ENCODE measurements around the gene RHCG. TPM values are rescaled to one million over a fixed set of nuclear protein-coding genes. Genes with fewer than 3 reads are reported as not detected.
A peak's percentile ranks its signal among the peaks of the same experiment; 100 is the strongest.

The RHCG gene
- total RNA-seq, 1 experiment from 2014 or later: not detected

DNA sequence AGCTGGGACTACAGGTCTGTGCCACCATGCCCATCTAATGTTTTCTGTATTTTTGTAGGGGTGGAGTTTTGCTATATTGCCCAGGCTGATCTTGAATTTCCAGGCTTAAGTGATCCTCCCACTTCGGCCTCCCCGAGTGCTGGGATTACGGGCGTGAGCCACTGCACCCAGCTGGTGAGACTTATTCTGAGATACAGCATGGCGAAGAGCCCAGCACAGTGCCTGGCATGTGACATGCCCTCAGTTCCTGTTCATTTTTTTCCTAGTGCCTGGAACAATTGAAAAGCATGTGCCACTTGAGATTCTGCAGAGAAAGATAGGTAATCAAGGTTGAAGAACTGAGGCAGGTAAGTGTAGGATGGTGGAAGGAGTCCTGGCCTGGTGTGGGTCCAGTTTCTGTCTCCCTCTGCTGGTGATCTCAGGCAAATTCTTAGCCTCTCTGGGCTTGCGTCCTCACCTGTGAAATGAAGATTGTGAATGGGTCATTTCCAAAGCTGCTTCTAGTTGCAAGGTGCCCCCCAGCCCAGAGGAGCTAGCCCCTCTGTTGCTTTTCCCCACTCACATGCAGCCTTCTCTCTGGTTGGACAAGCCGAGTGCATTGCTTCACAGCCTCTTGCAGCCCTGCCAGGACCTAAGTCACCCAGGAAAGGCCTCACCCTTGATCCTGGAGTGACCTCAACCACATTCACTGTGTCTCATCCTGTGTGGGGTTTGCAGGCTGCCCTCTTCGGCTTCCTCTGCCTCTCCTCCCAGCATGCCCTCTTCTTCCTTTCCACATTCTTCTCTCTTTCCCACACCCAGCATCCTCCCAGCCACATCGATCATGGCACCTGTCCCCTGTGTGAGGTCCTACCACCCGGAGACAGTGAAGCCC lies 4.3 kb upstream of the RHCG start:
- H3K4me2 ChIP-seq (ENCODE audit: low read length): no peak overlapping the region
- H3K9me3 ChIP-seq (ENCODE audit: low read length): no peaks in the 10 kb centered on the region
- peak; percentile 68 for TF ChIP-seq CTCF (conservative IDR thresholded peaks at IDR 0.05; ENCODE audit: low read depth, low read length)
- TF ChIP-seq EZH2 (IDR thresholded peaks at IDR 0.05; ENCODE audit: low read length, unreplicated experiment): no peak
- no peaks in the 10 kb centered on the region for H3K27me3 ChIP-seq (ENCODE audit: low read length)
- BruUV-seq (replicated peaks): no TSS peak
- no peaks in the 10 kb centered on the region for H3K36me3 ChIP-seq (ENCODE audit: low read depth, low read length)
- ChIA-PET CTCF (interaction anchor here (0.7 kb wide), 1 partner anchor 57 kb away, joined by 4 read pairs; no protein-coding TSS in a partner anchor), POLR2A (ENCODE audit: unreplicated experiment) (no interaction called here)
- H3F3A ChIP-seq (ENCODE audit: low read length, unreplicated experiment): no peaks in the 10 kb centered on the region
- H4K20me1 ChIP-seq (ENCODE audit: low read length): no peaks in the 10 kb centered on the region
- no peaks in the 10 kb centered on the region for H3K79me2 ChIP-seq (ENCODE audit: low read length)
- no peak overlapping the region for H3K27ac ChIP-seq (ENCODE audit: low read length)
- H3K4me3 ChIP-seq (ENCODE audit: low read length): no peak overlapping the region
- no peak overlapping the region for H2AFZ ChIP-seq (ENCODE audit: low read length)
- H3K4me1 ChIP-seq (ENCODE audit: insufficient read depth, low read length): peaks cover 42% of the 10 kb centered on the region
- DNase-seq: peak; percentile 43
- no peak overlapping the region for H3K9ac ChIP-seq (ENCODE audit: low read length)
- intact Hi-C loops (cut with micrococcal nuclease): no loop called here
- no peak for ATAC-seq
- no peaks in the 10 kb centered on the region for H3K9me2 ChIP-seq (replicated peaks; ENCODE audit: low read length)

- peaks cover 42% of the 10 kb centered on the region for H3K4me1 ChIP-seq (ENCODE audit: insufficient read depth, low read length)
- ChIA-PET CTCF (no interaction called here), POLR2A (ENCODE audit: unreplicated experiment) (no interaction called here)
- H3K9ac ChIP-seq (ENCODE audit: low read length): peak overlapping the region; percentile 81
- H4K20me1 ChIP-seq (ENCODE audit: low read length): no peaks in the 10 kb centered on the region
- no peaks in the 10 kb centered on the region for H3K36me3 ChIP-seq (ENCODE audit: low read depth, low read length)
- H3K79me2 ChIP-seq (ENCODE audit: low read length): no peaks in the 10 kb centered on the region
- no peaks in the 10 kb centered on the region for H3K9me2 ChIP-seq (replicated peaks; ENCODE audit: low read length)
- H3K27ac ChIP-seq (ENCODE audit: low read length): peak overlapping the region; percentile 98
- H3K4me3 ChIP-seq (ENCODE audit: low read length): no peak overlapping the region
- BruUV-seq (replicated peaks): no TSS peak
- DNase-seq: no peak
- no peaks in the 10 kb centered on the region for H3F3A ChIP-seq (ENCODE audit: low read length, unreplicated experiment)
- no peaks in the 10 kb centered on the region for H3K9me3 ChIP-seq (ENCODE audit: low read length)
- ATAC-seq: no peak
- H3K4me2 ChIP-seq (ENCODE audit: low read length): peak overlapping the region; percentile 66
- no peak overlapping the region for H2AFZ ChIP-seq (ENCODE audit: low read length)
- TF ChIP-seq EZH2phosphoT487 (IDR thresholded peaks at IDR 0.05; ENCODE audit: borderline replicate concordance, low read length): no peak
- no peak for TF ChIP-seq EZH2 (IDR thresholded peaks at IDR 0.05; ENCODE audit: low read length, unreplicated experiment)
- TF ChIP-seq CTCF (conservative IDR thresholded peaks at IDR 0.05; ENCODE audit: low read depth, low read length): no peak
- intact Hi-C loops (cut with micrococcal nuclease): no loop called here
- no peaks in the 10 kb centered on the region for H3K27me3 ChIP-seq (ENCODE audit: low read length)
These were observed 2.8 kb upstream of the RHCG start for GRCh38 chr15:89499156-89499555.

DNA sequence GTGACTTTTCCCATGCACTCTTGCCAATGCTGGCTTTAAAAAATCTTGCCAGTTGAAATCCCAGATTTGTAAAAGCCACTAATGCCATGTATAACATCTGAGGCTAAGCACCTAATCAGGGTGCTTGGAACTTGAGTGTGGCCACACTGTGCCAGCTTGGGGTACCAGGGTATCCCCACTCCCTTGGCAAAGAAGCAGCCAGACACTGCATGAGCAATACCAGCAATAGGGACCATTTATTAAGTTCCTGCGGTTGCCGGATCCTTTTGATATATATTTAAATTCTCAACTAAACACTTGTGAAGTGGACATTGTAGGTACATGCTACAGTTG lies 2.2 kb upstream of the RHCG start:
- Histone ChIP-seq H3K4me3 (ENCODE audit: low read length) (no peak overlapping the region), H3K27ac (ENCODE audit: low read length) (peak overlapping the region; percentile 98), H4K20me1 (ENCODE audit: low read length) (no peaks in the 10 kb centered on the region), H3F3A (ENCODE audit: low read length, unreplicated experiment) (no peaks in the 10 kb centered on the region), H2AFZ (ENCODE audit: low read length) (no peak overlapping the region), H3K9me3 (ENCODE audit: low read length) (no peaks in the 10 kb centered on the region), H3K36me3 (ENCODE audit: low read depth, low read length) (no peaks in the 10 kb centered on the region), H3K9me2 (replicated peaks; ENCODE audit: low read length) (no peaks in the 10 kb centered on the region), H3K9ac (ENCODE audit: low read length) (peak overlapping the region; percentile 81), H3K4me2 (ENCODE audit: low read length) (peak overlapping the region; percentile 66), H3K4me1 (ENCODE audit: insufficient read depth, low read length) (peaks cover 38% of the 10 kb centered on the region), H3K27me3 (ENCODE audit: low read length) (no peaks in the 10 kb centered on the region), H3K79me2 (ENCODE audit: low read length) (no peaks in the 10 kb centered on the region)
- POLR2A ChIA-PET (ENCODE audit: unreplicated experiment): no interaction called here
- DNase-seq (no peak), ATAC-seq (no peak)
- BruUV-seq (replicated peaks): no TSS peak
- intact Hi-C loops (cut with micrococcal nuclease): no loop called here
- CTCF ChIA-PET: no interaction called here
- TF ChIP-seq EZH2phosphoT487 (IDR thresholded peaks at IDR 0.05; ENCODE audit: borderline replicate concordance, low read length) (no peak), EZH2 (IDR thresholded peaks at IDR 0.05; ENCODE audit: low read length, unreplicated experiment) (no peak), CTCF (conservative IDR thresholded peaks at IDR 0.05; ENCODE audit: low read depth, low read length) (no peak)
